GM11168 (cell line): ENCODE results near the gene OR52E4.

Experiments
- in situ Hi-C: fragments of 300-500 bp; cut with MboI; formaldehyde crosslinking; loops from one replicate; pipeline ENCODE4 v1.12.0; 2022; ENCODE audit warnings: low sequenced_read_pairs; ENCODE audit not compliant: unreplicated experiment

Gene OR52E4

GRCh38 chr11:5928271-5928670, 47.8 kb downstream of the OR52E4 start:
- in situ Hi-C loops = no loop called here

DNA sequence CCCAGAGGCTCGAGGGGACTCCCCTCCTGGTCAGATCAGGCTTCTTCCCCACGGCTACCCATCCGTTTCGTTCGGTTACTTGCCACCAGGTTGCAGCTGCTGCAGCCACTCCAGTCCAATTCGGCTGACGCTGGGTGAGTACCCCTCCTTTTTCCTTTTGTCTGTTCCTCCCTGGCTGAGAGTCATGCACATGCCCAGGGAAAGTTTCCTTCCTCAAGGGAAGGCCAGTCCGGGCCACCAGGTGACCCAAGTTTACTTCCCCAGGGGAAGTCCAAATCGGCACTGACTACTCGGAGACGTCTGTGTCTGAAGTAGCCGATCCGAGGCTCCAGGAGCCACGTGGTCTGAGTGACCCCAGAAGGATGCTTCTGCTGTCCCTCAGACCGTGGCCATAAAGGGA, 48.4 kb downstream of the OR52E4 start:
- in situ Hi-C loops = no loop called here

- in situ Hi-C loops = no loop called here
Observed at GRCh38 chr11:5929571-5930368, 49.3 kb downstream of the OR52E4 start.

GRCh38 chr11:5930614-5931013, 50.2 kb downstream of the OR52E4 start:
- in situ Hi-C loops = no loop called here

GRCh38 chr11:5931061-5931460, 50.6 kb downstream of the OR52E4 start:
- in situ Hi-C loops = no loop called here

DNA sequence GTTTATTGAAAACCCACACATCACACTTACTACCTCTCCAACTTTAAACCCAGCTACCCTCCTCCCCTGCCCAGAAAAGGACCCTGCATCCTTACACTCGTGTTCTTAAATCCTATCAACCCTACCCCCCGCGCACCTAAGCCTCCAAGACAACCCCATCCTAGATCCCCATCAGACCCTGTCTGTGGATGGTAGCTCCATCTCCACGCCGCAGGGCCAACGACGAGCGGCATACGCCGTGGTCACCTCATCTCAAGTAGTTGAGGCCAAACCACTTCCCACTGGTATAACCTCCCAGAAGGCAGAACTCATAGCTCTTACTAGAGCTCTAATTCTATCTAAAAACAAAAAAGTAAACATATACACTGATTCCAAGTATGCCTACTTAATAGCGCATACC, 52.2 kb downstream of the OR52E4 start:
- in situ Hi-C loops = no loop called here

DNA sequence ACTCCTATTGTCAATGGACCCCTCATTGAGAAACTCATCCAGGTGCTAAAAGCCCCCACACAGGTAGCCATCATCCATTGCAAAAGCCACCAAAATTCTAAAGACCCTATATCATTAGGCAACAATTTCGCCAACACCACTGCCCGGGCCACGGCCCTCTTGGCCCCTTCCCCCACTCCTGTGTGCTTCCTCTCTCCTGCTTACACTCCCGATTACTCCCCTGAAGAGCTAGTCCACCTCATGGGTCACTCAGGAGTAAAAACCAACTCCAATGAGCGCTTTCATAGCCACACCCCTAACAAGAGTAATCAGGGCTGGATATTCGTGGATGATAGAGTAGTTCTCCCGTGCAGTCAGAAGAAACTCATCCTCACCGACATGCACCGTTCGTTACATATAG, 52.7 kb downstream of the OR52E4 start:
- in situ Hi-C loops = no loop called here
